Pons (tissue), 1 donor: ENCODE results near the gene PGA5.

Experiments used
- DNase-seq: peaks from one replicate; pipeline ENCODE4 v3.0.0-alpha.2; 2016; ENCODE audit warnings: low spot score

Gene PGA5

GRCh38 chr11:61267437-61267841 lies 26.5 kb downstream of the PGA5 start:
- DNase-seq: no peak

- DNase-seq: no peak
Measured at GRCh38 chr11:61268588-61269250, 27.7 kb downstream of the PGA5 start.

- DNase-seq: no peak
Measured at GRCh38 chr11:61270354-61271076, 29.5 kb downstream of the PGA5 start.

GRCh38 chr11:61272731-61273130 lies 31.8 kb downstream of the PGA5 start:
- DNase-seq: no peak

- DNase-seq: peak; percentile 31
Measured at GRCh38 chr11:61273178-61274078, 32.5 kb downstream of the PGA5 start.

- no peak for DNase-seq
Measured at GRCh38 chr11:61274084-61274483, 33.1 kb downstream of the PGA5 start.

- no peak for DNase-seq
Measured at GRCh38 chr11:61275191-61275590, 34.2 kb downstream of the PGA5 start.

- no peak for DNase-seq
Measured at GRCh38 chr11:61277186-61278000, 36.4 kb downstream of the PGA5 start.

GRCh38 chr11:61278001-61278470 lies 37.1 kb downstream of the PGA5 start:
- DNase-seq: no peak

- DNase-seq: no peak
Measured at GRCh38 chr11:61279934-61280659, 39.1 kb downstream of the PGA5 start.

GRCh38 chr11:61280883-61281580 lies 40.1 kb downstream of the PGA5 start:
- DNase-seq: no peak

GRCh38 chr11:61281581-61282250 lies 40.7 kb downstream of the PGA5 start:
- DNase-seq: no peak

- no peak for DNase-seq
Measured at GRCh38 chr11:61283613-61284012, 42.6 kb downstream of the PGA5 start.

- DNase-seq: no peak
Measured at GRCh38 chr11:61287338-61287977, 46.5 kb downstream of the PGA5 start.

GRCh38 chr11:61290905-61291690 lies 50.1 kb downstream of the PGA5 start:
- DNase-seq: no peak

GRCh38 chr11:61292356-61292755 lies 51.4 kb downstream of the PGA5 start:
- no peak for DNase-seq

GRCh38 chr11:61293867-61294716 lies 53.1 kb downstream of the PGA5 start:
- DNase-seq: no peak
